AG09319 (cell line): ENCODE measurements around the gene RNASE3.
"Not testable (repeated sequence)": the region's sequence is repeated elsewhere in the genome, so short reads cannot be mapped to it uniquely, and the experiment has no call there.

Source experiments
- DNase-seq: peaks from one replicate; pipeline ENCODE4 v3.0.0-alpha.2; 2010; ENCODE audit warnings: low read depth; ENCODE audit errors: extremely low read depth
- TF ChIP-seq, protein P1 (sequence below): IDR thresholded peaks from 2 replicates; pipeline ENCODE4 v1.5.1; 2011; ENCODE audit warnings: low read depth, mild to moderate bottlenecking, inconsistent platforms, low read length, moderate library complexity

The RNASE3 gene

GRCh38 chr14:20857630-20858261, 33.4 kb upstream of the RNASE3 start:
- DNase-seq: no peak
- TF ChIP-seq, protein P1, sequence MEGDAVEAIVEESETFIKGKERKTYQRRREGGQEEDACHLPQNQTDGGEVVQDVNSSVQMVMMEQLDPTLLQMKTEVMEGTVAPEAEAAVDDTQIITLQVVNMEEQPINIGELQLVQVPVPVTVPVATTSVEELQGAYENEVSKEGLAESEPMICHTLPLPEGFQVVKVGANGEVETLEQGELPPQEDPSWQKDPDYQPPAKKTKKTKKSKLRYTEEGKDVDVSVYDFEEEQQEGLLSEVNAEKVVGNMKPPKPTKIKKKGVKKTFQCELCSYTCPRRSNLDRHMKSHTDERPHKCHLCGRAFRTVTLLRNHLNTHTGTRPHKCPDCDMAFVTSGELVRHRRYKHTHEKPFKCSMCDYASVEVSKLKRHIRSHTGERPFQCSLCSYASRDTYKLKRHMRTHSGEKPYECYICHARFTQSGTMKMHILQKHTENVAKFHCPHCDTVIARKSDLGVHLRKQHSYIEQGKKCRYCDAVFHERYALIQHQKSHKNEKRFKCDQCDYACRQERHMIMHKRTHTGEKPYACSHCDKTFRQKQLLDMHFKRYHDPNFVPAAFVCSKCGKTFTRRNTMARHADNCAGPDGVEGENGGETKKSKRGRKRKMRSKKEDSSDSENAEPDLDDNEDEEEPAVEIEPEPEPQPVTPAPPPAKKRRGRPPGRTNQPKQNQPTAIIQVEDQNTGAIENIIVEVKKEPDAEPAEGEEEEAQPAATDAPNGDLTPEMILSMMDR: peak; percentile 81

GRCh38 chr14:20866194-20866593, 25.0 kb upstream of the RNASE3 start:
- DNase-seq: no peak
- TF ChIP-seq, protein P1: no peak

DNA sequence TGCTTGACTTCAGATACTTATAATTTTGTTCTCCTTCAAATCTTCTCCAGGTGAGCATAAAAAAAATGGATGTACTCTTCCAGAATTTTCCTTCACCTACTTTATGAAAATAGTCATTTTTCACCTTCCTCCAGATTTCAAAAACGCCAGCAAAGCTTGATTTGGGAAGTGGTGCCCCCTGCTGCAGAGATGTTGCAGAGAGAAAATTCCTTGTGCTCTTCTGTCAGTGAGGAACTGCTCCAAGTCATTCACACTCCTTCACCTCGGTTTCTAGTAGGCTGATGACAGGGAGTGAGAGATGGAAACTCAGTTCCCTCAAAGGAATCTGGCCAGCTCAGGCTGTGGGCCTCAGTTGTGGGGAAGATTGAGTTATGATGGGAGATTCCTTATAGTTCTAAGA, 24.2 kb upstream of the RNASE3 start:
- DNase-seq: no peak
- TF ChIP-seq, protein P1: peak; percentile 29

DNA sequence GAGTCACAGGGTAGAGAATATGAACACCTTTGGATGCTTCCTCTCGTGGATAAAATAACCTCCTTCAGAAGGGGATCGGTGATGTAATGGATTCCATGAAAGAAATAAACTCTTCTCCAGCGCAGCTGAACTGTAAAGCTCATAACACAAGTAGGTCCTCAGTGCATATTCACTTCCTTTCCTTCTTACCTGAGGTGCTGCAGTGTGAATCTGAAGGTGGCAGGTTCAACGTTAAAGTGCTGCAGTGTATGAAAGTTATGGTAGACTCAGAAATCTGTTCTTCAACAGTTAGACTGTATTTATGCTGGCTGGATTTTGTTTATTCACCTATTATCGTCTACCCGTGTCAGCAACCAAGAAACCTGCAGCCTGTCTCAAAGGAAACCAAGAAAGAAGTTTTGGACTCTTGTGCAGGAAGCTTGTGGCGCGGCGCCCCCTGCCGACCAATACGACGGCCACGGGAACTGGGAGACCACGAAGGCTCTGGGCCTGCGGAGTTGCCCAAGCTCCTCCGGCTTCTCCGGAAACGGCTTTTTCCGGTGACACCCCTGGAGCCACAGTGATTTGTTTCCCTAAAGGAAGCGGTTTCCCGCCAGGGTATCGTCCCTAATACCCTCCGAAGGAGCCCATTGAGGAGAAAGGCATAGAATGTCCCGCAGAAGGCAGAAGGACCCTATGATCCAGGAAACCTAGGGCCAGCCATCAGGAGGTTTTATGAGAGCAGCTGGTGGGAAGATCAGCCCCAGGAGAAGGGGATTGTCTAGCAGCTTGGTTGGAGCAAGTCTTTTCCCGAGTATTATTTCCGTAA, 17.6 kb upstream of the RNASE3 start:
- TF ChIP-seq, protein P1: peak; percentile 80
- DNase-seq: no peak

DNA sequence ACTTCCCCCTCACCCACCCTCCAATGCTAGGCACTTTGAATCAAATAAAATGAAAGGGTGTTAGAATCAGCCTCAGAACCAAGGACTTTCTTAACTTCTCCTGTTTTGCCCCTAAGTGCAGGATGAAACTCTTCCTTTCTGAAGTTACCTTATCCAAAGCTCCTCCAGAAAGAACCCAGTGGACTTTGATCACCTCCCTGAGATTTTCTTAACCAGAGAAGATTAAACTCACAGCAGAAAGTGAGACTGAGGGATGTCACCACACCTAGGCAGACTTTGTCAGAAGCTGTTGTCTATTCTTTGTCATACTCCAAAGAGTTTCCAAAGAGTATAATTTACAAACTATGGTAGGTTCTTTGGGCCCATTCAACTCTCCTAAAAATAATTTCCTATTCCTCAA, 14.2 kb upstream of the RNASE3 start:
- TF ChIP-seq, protein P1: no peak
- DNase-seq: no peak

GRCh38 chr14:20878695-20879094, 12.5 kb upstream of the RNASE3 start:
- no peak for DNase-seq
- TF ChIP-seq, protein P1: no peak

- DNase-seq: not testable (repeated sequence)
Observed at GRCh38 chr14:20881229-20881628, 10.0 kb upstream of the RNASE3 start.

- DNase-seq: not testable (repeated sequence)
Observed at GRCh38 chr14:20882787-20883186, 8.4 kb upstream of the RNASE3 start.

- not testable (repeated sequence) for DNase-seq
Observed at GRCh38 chr14:20888411-20888810, 2.8 kb upstream of the RNASE3 start.

GRCh38 chr14:20895322-20895721, 4.1 kb downstream of the RNASE3 start:
- not testable (repeated sequence) for DNase-seq
